Fibroblast of skin of left quadriceps (primary cell): ENCODE results near the gene GRK5.
"Not testable (repeated sequence)": the region's sequence is repeated elsewhere in the genome, so short reads cannot be mapped to it uniquely, and the experiment has no call there.

Experiments
- DNase-seq, 2 experiments: peaks; one replicate each; pipeline ENCODE4 v3.0.0-alpha.2; 2013; ENCODE audit warnings: low read depth in 2 of 2

GRK5 gene

DNA sequence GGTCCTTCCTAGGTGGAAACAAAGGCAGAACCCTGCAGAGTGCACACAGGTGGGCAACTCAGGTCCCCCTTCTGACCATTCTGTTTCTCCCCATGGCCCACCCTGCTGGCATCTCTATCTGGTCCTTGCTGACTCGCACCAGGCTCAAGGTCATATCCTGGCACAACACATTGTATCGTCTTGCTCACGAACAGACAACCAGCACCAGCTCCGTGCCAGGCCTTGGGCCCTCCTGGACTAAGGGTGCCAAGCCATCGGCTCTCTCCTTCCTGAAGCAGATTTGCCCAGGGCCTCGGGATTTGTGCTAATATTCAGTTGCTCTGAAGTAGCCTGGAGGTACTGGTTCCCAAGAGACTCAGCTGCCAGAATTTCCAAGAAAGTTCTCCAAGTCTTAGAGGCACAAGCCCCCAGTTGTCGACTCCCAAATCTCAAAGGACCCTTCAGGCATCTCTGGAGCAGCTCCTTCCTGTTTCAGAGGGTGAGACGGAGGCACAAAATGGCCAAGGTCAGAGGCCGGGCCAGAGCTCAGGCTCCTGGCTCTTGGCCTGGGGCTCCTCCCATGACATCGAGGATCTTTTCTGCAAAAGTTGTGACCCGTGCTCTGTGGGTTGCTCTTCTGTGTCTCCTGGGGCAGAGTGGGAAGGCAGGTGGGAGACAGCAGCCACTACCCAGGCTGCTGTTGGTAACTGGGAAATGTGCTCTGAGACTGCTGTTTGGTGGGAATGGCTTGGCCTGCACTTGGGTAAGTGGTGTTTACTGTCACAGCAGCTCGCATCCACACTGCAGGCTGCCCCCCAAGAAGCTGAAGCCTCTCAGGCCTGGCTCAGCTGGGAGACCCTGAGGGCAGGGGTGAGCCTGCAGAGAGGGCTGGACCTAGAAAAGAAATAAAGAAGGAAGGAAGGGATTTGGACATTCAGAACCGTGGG is 213.8 kb downstream of the GRK5 start:
- DNase-seq = no peak

DNA sequence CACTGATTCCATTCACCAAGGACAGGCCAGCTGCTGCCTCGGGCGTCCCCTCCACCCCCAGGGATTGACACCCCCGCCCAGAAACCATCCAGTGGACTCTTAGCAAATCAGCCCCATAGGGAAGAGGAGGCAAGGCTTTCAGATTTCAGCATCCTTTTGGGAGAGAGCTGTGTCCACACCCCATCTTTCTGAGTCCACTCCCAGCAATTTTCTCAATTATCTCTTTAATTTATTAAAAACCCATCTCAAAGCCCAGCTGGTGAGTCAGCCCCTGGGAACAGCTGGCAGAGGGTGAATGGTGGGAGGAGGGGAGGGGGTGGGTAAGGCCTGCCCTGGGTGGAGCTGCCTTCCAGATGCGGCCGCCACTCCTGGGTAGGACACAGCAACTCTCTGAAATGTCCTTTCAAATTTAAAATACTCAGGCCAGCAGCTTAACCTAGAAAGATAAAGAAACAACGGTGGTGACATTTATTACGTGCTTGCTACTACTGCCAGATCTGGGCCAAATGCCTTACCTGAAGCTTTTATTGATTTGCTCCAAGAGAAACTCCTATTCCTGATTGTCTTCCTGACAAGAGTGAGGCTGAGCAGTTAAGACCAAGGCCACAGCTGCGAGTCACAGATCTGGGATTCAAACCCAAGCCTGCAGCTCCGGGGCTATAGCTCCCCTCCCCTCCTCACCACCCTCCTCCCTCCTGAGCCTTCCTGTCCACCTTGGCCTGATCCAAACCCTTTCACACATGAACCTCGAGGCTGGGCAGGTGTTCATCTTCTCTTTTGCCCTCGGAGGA is 214.7 kb downstream of the GRK5 start:
- DNase-seq = peak in 1 of 2 experiments; percentile 13

DNA sequence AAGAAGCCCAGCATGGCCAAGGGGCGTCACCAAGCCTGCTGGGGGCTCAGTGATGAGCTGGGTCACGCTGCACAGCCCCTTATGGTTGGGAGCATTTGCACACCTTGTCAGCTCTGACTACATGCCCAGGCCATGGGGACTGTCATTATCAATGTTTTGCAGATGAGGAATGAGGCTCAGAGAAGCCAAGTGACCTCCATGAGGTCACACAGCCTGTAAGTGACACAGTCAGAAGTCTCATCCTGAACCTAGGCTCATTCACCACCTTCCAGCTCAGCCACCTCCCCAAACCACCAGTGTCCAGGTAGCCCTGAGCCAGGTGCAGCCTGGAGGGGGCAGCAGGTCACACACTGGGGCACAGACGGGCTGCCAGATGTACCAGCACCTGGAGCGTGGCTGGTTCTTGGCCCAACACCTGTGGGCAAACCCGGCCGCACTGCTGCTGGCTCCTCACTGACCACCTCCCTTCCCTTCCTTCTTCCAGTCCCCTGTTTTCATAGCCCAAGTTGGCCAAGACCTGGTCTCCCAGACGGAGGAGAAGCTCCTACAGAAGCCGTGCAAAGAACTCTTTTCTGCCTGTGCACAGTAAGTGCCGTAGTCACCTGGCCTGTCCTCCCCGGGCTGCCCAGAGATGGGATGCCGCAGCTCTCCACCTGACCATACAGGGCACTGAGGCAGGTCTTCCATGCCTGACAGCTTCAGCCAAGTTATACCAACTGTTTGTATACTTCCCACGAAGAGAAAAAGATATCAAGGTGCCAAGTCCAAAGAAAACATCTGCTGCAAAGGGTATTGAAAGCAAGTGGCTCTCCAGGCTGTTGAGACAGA is 215.5 kb downstream of the GRK5 start:
- DNase-seq = no peak

DNA sequence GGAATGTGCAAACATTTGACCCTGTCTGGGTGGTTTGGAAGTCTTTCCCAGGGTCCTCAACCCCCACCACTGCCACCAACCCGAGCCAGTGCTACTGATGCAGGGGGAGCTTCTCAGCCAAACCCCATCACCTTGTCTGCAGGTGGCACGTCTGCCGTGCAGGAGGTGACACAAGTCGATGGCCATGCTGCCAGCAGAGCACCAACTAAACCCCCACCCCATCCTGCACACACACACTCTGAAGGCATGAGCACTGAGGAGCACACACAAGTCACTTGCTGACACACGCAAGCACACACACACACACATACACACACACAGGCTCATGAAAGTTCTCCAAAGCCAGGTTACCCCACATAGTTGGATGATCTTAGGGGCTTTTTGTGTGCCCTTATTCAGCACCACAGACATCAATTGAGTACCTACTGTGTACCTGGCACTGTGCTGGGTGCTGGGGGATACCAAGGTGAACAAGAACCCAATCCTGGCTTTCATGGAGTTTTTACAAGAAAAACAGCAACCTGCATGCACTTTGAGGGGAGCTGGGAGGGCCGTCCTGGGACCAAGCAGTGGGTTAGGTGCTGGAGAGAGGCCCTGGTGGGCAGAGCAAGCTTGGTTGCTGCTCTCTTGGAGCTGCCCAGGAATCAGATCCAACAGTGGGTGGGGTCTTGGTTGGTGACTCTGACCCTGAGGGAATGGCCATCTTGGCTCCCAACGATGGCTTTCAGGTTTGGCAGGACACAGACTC is 216.3 kb downstream of the GRK5 start:
- DNase-seq = no peak

DNA sequence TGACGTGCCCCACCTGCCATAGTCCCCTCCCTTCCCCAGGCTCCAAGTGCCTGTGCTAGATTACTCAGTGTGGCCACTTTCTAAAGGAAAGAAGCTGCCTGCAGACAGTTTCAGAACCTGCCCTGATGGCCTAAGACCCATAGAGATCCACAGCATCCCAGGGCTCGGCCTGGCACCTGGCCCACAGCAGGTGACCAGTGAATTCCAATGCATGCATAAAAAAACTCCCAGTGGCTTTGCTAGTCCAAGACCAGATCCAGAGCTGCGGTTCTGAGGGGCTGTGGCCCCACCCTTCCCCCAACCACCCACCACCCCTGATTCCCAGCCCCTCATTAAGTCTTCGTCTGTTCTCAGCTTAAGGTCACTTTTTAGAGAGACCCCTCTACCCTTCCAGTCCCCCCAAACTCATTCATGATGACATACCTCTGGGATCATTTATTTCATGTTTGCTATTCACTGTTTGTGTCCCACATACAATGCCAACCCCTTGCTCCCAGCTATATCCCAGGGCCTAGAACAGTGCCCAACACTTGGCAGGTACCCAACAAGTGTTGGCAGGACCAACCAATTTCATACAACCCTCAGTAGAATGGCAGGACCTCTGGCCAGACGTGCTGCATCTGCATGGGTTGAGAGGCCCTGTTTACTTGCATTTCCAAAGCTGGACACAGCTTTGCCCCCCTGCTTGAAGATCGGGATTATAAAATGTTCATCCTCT is 217.0 kb downstream of the GRK5 start:
- DNase-seq = no peak

DNA sequence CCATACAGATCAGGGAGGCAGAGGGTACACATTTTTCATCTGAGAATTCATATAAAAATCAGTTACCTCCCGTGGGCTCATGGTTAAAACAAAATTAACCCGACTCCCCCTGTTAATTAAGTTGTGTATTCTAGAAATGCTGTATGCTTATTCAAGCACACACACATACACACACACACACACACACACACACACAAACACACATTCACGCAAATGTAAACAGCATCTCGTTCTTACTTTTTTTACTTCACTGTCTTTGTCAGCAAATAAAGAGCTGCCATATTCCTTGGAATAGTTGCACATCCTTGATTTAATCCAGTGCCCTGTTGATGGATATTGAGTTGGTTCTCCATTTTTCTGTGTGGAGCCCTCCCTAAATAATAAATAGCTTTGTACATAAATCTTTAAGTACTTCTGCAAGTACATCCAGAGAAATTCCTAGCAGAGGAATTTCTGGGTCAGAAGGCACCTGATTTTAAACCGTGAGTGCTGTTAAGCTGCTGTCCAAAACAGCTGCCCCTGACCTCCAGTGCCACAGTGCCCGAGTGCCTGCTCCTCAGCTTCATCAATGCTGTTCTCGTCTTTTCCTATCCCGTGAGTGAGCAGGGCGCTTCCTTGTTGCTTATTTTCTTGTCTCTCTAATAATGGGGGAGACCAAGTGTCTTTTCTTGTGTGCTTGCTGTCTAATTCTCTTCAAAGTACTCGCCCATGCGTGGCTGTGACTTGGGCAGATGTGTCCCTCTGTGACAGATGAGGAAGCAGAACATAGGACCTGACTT is 217.9 kb downstream of the GRK5 start:
- no peak for DNase-seq

DNA sequence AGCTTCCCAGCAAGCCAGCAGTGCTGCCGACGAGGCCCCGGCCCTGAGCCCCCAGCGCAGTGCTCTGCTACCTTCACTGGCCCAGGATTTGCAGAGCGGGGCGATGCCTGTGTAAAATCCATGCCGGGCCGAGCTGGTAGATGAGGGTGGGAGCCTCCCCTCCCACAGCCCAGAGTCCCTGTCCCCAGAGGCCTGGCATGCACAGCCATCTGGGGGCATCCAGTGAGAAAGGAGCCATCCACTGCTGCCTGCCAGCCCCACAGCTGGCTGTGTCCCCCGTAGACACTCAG is 218.5 kb downstream of the GRK5 start:
- no peak for DNase-seq

DNA sequence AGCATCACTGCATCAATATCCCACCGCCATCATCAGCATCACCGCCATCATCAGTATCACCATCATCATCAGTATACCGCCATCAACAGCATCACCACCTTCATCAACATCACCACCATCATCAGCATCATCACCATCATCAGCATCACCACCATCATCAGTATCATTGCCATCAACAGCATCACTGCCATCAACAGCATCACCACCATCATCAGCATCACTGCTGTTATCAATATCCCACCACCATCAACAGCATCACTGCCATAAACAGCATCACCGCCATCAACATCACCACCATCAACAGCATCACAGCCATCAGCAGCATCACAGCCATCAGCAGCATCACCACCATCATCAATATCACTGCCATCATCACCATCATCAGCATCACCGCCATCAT is 219.3 kb downstream of the GRK5 start:
- no peak for DNase-seq

DNA sequence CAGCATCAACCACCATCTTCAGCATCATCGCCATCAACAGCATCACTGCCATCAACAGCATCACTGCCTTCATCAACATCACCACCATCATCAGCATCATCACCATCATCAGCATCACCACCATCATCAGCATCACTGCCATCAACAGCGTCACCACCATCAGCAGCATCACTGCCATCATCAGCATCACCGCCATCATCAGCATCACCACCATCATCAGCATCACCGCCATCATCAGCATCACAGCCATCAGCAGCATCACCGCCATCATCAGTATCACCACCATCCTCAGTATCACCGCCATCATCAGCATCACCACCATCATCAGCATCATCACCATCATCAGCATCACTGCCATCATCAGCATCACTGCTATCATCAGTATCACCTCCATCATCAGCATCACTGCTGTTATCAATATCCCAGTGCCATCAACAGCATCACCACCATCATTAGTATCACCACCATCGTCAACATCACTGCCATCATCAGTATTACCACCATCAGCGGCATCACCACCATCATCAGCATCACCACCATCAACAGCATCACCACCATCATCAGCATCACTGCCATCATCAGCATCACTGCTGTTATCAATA is 220.0 kb downstream of the GRK5 start:
- DNase-seq = no peak

DNA sequence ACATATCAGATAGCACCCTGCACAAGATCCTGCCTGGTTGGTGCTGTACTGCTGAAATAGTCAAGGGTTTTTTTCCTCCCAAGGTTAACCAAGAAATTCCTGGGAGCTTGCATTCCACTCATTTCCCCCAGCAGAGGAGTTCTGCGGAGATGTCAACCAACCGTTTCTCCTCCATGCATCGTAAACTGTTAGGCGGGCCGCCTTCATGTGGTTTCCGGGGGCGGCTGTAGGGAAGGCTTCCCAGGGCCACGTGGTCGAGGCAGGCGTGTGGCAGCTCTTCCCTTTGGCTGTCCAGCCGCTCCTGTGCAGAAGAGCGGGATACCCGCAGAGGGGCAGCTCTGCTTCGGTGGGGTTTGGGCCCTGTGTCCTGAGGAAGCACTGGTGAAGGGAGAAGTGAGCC is 221.4 kb downstream of the GRK5 start:
- peak; percentile 68 to 69 for DNase-seq

DNA sequence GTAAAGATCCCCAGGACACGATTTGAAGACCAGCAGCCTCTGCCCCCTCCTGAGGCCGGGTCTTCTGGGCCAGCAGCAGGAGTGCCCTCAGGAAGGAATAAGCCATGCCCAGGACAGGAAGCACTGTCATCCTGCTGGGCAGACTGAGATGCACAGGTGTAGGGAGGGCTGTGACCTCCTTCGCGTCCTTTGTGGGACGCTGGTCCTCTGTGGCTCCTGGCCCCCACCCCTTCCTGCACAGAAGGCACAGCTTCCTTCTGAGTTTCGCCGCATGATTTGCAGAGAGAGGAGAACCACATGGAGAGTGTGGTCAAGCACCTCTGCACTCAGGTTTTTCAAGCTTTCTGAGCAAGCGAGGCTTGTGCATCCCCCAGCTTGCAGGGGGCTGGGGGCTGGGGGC is 222.4 kb downstream of the GRK5 start:
- DNase-seq = no peak

DNA sequence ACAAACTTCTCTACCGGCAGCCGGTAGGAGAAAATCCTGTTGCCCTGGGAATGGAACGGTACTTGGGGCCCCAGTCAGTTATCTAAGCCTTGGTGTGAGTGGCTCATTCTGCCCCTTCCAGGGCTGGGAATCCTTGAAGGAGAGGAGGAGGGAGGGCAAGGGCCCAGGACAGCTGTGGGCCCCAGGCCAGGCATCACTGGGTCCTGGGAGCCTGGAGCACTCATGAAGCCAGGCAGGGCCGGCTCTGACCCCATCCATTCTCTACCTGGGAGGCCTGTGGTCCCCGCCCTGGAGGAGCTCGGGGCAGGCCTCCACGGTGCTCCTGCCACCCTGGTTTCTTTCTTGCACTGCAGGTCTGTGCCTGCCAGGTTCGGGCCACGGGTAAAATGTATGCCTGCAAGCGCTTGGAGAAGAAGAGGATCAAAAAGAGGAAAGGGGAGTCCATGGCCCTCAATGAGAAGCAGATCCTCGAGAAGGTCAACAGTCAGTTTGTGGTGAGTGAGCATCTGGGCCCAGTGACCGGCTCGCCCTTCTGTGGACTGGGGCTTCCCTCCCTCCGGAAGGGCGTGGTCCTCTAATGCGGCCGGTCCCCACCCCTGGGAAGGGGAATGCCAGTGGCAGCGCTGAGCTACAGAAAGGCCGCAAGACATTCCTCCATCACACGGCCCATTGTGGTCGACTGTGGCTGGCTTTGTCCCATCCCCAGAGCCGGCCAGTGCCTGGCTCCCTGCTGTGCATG is 223.8 kb downstream of the GRK5 start:
- no peak for DNase-seq

DNA sequence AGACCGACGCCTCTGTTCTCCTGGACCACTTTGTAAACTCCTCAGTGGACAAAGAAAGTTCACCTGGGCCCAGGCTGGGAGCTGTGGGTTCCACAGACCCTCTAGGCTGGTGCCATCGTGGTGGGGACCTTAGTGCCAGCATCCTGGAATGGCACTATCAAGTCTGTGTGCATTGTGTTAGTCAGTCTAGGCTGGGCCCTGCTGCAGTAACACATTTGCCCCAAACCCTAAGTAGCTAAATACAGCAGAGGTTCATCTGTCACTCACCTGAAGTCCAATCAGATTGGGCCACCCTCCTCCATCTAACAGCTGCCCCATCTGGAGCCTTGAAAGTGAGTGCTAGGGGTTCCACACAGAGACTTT is 224.4 kb downstream of the GRK5 start:
- DNase-seq = no peak

DNA sequence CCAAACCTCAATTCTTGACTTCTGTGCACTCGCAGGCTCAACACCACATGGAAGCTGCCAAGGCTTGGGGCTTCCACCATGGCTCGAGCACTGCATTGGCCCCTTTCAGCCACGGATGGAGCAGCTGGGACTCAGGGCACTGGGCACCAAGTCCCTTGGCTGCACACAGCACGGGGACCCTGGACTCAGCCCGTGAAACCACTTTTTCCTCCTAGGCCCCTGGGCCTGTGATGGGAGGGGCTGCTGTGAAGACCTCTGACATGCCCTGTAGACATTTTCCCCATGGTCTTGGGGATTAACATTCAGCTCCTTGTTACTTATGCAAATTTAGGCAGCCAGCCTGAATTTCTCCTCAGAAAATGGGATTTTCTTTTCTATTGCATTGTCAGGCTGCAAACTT is 227.6 kb downstream of the GRK5 start:
- DNase-seq = not testable (repeated sequence)

DNA sequence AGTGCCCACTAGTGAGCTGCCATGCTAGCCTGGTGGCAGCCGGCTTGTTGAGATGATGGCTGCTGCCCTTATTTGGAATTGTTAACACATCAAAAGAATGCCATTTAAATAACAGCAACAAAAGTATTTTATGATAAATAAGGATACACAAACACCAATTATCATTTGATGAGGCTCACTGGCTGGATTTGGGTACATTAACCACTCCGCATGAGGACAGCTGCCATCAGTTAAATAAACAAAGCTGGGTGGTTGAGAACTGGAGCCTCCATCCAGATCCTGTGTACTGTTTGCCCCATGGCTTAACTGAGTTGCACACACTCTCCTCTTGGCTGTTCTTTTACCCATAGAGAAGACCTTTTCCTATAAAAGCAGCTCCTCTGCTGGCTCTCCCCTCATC is 231.3 kb downstream of the GRK5 start:
- DNase-seq = no peak

DNA sequence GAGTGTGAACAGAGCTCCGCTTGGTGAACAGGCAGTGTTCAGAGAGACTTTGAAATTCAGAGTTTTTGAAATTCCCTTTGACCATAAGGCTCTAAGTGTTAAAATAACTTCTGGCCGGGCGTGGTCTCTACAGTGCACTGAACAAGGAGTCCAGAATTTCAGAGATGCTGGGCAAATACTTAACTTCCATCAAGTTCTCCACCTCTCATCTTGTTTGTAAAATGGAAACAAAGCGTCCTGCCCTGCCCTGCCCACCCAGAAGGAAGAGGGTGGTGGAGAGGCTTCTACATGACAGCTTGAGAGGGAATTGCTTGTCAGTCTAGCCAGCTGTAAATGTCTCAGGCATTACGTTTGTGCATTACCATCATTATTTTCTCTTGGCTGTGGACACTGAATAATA is 232.6 kb downstream of the GRK5 start:
- no peak for DNase-seq

DNA sequence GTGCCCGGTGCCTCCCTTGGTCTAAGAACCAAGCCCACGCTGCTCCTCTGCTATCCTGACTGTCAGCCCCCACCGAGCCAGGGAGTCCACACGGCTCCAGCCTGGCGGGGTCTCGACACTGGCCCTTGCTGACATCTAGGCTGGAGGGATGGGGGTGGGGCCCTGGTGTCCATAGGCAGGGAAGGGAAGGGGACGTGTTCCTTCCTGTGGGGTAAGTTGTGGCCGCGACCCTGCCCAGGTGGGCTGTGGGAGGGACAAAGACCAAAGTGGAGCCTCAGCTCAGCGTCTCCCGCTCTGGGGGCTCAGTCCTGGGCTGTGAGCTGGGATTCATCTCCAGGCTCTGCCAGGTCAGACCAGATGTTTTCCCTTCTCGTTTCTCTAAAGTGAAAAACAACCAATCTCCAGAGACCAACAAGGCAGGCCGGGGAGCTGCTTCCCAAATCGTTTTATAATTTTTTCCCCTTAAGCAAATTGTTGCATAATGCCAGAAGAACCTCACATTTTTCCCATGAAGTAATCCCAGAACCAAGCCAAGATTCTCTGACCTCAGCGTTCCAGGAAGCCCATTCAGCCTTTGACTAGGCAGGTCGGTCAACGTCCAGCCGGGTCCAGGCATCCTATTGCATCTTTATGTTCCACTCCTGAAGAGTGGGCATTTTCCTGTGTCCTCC is 233.9 kb downstream of the GRK5 start:
- DNase-seq = peak; percentile 60 to 64

DNA sequence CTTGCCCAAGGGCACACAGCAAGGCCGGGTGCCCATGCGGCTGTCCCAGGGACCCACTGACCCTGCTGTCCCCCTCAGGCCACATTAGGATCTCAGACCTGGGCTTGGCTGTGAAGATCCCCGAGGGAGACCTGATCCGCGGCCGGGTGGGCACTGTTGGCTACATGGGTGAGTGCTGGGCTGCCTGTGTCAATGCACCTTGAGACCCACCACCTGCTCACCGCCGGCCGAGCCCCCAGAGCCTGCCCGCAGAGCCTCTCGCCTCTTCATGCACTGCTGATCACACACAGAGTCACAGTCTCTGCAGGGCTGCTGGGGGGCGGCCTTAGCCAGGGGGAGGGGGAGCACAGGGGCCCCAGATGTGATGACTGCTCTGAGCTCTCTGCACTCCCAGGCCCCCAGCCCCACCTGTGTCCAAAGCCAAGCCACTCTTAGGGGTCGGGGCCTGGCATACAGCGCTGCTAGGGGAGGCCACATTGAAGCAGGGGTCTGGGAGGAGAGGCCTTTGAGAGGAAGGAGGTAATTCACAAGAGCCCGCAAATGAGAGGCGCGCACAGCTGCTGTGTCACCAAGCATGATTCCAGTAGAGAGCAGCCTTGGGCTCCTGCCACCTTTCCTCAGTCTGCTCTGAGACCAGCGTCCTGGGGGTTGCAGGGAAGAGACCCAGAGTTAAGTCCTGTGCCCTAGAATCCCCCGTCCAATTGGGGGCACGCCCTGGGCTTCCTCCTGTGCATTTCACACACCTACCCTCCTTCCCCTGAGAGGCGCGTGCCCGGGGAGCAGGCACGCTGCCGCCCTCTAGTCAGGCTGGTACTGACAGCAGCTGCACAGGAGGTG is 234.8 kb downstream of the GRK5 start:
- no peak for DNase-seq
